GM12891 (cell line): Measurements from ENCODE around the gene SERPINA9.

Experiments
- POLR2A ChIP-seq: IDR thresholded peaks from 2 replicates; pipeline ENCODE4 v1.6.1; 2011; ENCODE audit warnings: low read depth, low read length, control low read depth
- POLR2AphosphoS5 ChIP-seq: IDR thresholded peaks from 2 replicates; pipeline ENCODE4 v1.6.1; 2011; ENCODE audit warnings: low read depth, low read length, control low read depth
- TAF1 ChIP-seq: IDR thresholded peaks from 2 replicates; pipeline ENCODE4 v1.6.1; 2011; ENCODE audit warnings: low read depth, low read length, control low read depth

- no peak for TF ChIP-seq POLR2AphosphoS5
- TF ChIP-seq TAF1: no peak
- no peak for TF ChIP-seq POLR2A
These were observed 45.5 kb upstream of the SERPINA9 start for GRCh38 chr14:94521375-94522114.
